GM19099 (cell line): ENCODE measurements around the gene HAPSTR1.

ENCODE experiments used
- POLR2A ChIP-seq: IDR thresholded peaks from 3 replicates; pipeline ENCODE4 v1.6.1; 2011; ENCODE audit warnings: low read depth; ENCODE audit not compliant: insufficient read length; ENCODE audit errors: extremely low read depth

HAPSTR1 gene

DNA sequence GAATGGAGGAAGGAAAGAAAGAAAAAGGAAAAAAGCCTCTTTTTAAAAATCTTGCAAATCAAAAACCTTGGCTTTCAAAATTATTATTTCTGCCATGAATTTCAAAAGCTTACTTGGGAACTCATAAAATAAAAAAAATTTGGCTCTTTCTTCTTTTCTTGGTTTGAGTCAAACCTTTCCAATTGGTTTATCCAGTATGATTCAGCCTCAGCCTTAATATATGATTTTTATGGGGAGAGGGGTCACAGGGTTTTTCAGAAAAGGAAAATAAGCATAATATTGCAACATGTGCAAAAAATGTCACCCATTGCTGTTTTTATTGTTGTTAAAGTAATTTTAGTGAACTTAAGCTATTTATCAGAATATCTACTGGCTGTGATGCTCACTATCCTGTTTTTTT is 31.2 kb upstream of the HAPSTR1 start:
- TF ChIP-seq POLR2A: no peak

DNA sequence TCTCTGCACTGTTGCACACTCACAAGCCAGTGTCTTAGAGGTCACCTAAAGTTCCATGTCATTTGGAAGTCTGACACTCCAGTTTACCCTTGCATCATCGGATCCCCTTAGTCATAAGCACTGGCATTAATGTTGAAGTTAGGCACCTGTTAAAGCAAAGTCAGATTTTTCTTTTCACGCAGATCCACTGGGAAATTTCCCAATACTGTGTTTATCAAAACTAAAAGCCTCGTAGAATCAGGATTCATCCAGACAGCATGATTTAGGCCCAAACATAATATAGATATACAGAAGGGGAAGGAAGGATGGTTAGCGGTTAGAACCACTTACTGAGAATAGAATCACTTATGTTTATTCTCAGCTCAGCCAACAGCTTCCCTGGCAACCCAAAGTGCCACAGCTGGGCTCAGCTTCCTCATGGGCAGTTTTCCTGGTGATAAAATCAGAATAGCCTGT is 30.1 kb upstream of the HAPSTR1 start:
- TF ChIP-seq POLR2A: no peak

DNA sequence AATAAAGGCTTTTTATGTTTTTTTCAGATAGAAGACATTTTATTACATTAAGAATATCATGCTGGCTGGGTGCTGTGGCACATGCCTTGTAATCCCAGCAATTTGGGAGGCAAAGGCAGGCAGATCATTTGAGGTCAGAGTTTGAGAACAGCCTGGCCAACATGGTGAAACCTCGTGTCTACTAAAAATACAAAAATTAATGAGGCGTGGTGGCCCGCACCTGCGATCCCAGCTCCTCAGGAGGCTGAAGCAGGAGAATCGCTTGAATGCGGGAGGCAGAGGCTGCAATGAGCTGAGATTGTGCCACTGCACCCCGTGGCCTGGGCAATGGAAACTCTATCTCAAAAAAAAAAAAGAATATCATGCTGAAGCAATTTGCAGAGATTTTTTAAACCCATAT is 29.1 kb upstream of the HAPSTR1 start:
- TF ChIP-seq POLR2A: no peak

DNA sequence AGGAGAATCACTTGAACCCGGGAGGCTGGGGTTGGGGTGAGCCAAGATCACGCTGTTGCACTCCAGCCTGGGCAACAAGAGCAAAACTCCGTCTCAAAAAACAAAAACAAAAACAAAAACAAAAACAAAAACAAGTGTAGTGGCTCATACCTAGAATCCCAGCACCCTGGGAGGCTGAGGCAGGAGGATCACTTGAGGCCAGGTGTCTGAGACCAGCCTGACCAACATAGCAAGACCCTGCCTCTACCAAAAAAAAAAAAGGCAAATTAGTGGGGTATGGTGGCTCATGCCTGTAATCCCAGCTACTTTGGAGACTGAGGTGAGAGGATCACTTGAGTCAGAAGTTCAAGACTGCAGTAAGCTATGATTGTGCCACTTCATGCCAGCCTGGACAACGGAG is 26.4 kb upstream of the HAPSTR1 start:
- TF ChIP-seq POLR2A: no peak

DNA sequence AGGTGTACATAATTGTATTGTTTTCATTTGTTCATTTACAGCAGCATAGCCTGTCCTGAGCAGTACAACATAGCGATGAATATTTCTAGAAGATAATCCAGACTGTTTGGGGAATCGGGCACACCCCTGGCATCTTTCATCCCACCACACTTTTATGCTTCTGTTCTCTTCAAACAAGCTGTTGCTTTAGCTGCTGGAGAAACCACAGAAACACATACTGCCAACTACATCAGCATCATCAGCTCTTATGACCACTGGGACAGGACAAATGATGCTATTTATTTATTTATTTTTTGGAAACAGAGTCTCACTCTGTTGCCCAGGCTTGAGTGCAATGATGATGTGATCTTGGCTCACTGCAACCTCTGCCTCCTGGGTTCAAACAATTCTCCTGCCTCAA is 22.6 kb upstream of the HAPSTR1 start:
- TF ChIP-seq POLR2A: no peak

DNA sequence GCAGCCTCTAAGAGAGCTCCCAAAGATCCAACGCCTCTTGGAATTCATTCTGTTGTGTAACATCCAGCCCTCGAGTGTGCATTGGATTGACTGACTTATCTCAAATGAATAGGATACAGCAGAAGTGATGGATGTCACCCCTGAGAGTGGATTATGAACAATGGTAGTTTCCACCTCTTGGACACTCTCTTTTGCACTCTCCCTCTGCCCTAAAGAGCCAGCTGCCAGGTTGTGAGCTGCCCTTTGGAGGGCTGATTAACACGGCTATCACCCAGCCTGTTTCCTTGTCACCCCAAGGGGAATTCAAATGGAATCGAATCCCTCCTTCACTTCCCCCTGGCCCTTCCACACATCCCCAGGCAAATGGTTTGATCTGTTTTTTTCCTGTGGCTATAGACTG is 21.2 kb upstream of the HAPSTR1 start:
- TF ChIP-seq POLR2A: no peak

DNA sequence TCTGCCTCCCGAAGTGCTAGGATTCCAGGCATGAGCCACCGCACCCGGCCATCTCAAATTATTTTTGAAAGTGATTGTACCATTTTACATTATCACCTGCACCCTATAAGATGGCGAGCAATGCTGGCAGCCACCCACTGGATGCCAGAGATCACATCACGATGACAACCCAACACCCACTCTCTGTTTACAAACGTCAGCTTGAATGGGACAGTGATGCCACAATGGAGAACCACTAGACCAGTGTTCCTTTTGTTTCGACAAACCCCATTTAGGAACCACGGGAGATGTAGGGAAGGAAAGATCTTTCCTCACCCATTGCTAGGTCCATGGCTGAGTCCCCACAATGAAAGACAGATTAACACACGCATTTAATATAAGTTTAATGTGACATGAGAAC is 20.1 kb upstream of the HAPSTR1 start:
- no peak for TF ChIP-seq POLR2A

DNA sequence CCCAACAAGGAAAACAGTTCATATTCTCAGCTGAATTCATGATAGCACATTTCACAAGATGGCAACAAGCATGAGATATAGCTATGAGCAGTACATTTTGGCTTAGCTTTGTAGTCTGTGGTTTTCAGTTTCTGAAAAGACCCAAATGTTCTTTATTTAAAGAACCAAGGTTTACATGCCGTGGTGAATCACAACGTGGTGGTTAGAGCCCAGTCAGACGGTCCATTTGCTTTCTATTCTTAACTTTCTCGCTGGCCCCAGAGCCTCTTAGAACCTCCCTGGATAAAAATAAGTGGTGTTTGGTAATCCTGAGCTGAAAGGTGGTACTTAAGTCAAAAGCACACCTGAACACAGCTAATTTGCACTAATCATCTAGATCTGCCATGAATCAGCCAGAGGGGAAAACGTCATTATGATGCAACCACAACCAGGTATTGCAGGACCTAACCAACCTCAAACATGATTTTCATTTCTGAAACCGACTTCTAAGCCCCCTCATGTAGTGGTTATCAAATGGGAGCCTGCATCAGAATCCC is 18.6 kb upstream of the HAPSTR1 start:
- no peak for TF ChIP-seq POLR2A

DNA sequence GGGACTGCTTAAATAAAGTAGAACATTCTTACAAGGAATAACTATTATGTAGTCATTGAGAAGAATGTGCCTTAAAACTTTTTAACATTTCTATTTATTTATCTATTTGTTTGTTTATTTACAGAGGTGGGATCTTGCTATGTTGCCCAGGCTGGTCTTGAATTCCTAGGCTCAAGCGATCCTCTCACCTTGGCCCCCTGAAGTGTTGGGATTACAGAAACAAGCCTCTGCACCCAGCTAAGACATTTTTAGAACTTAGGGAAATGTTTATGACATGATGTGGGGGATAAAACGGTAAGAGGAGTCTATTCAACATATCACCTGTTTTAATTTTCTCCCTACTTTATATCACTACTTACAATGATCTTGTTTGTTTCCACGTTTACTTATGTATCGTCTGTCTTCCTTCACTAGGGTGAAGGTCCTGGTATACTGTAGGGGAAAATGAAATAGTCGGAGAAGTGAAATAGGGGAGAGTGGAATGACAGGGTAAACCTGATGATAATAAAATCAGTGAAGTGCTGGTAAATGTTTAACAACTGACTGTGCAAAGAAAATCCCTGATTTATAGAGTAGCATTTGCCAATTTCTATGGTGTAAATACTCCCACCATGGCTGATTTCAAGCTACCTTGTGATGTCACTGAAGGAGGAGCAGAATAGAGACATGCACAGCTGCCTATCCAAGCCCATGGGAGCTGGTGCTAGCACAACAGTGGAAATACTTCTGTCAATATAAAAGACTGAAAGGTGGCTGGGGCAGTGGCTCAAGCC is 16.0 kb upstream of the HAPSTR1 start:
- no peak for TF ChIP-seq POLR2A

DNA sequence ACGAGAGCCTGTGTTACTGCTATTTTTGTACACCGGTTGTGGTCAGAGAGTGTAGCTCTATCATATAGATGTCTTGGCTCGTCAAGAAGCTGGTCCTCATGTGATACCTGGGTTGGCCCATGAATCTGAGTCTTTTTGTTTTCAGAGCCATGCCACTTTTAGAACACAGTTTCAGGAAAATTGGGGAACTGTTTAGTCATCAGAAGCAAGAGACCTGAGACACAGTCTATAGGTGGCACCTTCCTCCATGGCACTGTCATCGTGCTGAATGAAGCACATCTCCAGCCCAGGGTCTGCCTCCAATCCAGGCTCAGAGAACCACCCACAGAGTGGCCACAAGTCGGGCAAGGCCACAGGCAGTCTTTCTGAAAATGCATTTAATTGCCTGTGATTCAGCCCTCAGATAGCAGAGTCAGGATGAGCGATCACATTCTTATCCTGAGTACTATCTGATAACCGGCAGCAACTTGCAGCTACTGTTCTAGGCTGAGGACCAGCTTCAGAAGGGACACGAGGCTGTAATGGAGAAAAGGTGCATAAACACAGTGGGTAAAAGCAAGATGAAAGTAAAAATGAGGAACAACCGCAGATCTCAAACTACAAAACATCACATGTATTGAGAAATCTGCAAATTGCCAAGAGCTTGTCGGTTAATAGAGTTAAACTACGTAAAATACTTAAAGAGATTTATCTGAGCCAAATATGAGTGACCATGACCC is 14.2 kb upstream of the HAPSTR1 start:
- no peak for TF ChIP-seq POLR2A

DNA sequence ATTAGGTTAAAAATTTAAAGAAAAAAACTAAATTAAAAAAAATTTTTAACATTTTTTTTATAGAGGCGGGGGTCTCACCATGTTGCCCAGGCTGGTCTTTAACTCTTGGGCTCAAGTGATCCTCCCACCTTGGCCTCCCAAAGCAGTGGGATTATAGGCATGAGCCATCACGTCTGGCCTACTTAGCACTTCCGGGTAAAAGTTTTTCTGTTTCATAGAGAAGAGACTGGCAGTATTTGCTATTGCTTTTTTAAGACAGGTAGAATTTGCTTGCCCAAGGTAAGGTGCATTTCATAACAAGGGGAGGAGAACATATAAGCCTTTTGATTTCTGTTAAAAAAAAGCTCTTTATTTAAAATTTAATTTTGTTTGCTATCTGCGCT is 12.0 kb upstream of the HAPSTR1 start:
- TF ChIP-seq POLR2A: no peak

DNA sequence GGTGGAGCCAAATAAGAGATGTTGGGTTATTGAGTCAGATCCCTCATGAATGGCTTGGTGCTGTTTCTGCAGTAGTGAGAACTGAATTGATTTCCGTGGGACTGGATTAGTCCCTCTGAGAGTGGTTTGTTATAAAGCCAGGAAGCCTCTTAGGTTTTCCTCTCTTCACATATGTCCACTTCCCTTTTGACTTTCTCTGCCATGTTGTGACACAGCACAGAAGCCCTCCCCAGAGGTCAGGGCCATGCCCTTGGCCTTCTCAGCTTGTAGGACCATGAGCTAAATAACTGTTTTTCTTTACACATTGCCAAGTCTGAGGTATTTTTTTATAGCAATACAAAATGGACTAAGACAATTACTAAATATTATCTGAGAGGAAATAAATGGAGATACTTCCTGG is 10.3 kb upstream of the HAPSTR1 start:
- TF ChIP-seq POLR2A: no peak

DNA sequence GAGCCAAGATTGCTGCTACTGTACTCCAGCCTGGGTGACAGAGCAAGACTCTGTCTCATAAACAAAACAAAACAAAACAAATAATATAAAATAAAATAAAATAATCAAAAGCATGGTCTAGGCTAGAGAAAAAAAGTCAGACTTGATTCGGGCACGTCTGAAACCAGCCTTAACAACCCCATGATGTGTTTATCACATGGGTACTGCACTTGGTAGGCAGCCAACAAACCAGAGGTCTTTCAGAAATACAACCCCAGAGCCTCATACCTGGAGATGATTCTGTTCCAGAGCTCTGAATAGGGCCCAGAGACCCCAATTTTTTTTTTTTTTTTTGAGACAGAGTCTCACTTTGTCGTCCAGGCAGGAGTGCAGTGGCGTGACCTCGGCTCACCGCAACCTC is 9.6 kb upstream of the HAPSTR1 start:
- TF ChIP-seq POLR2A: no peak

DNA sequence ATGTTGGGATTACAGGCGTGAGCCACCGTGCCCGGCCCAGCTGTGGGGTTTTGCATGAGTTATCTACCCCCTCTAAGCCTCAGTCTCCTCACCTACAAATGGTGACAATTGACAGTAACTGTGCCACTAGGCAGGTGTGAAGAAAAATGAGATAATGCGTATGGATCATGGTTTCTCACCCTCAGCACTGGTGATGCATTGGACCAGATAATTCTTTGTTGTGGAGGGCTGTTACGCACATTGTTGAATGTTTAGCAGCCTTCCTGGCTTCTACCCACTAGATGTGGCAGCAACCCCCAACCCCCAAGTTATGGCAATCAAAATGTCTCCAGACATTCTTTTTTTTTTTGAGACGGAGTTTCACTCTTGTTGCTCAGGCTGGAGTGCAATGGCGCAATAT is 9.0 kb upstream of the HAPSTR1 start:
- no peak for TF ChIP-seq POLR2A

DNA sequence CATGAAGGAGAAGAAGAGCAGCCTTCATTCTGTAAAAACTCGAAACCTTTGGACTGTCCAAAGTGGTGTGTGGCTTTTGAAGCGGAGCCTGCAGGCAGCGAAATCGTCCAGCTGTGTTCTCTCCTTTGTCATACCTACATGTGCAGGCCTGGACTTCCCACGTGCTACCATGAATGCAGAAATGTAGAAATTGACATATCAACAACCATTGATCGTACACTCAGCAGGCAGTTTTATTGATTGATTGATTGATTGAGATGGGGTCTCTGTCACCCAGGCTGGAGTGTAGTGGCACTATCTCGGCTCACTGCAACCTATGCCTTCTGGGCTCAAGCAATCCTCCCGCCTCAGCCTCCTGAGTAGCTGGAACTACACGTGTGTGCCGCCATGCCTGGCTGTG is 2.6 kb upstream of the HAPSTR1 start:
- TF ChIP-seq POLR2A: no peak

DNA sequence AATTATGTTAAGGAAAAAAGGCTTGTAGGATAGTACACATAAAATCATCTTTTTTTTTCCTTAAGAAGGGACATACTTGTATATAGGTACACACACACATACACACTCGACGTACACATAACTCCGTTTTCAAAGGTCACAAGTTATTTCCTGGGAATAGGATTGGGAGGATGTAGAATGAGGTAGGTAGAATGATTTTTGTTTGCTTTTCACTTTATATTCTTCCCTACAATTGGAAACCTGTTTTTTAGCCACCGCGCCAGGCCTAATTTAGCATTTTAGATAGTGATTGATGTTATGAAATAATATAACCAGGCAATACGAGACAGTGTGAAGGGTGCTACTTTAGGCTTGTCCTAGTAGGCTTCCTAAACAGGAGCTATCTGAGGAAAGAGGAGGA is 1.8 kb upstream of the HAPSTR1 start:
- TF ChIP-seq POLR2A: no peak

DNA sequence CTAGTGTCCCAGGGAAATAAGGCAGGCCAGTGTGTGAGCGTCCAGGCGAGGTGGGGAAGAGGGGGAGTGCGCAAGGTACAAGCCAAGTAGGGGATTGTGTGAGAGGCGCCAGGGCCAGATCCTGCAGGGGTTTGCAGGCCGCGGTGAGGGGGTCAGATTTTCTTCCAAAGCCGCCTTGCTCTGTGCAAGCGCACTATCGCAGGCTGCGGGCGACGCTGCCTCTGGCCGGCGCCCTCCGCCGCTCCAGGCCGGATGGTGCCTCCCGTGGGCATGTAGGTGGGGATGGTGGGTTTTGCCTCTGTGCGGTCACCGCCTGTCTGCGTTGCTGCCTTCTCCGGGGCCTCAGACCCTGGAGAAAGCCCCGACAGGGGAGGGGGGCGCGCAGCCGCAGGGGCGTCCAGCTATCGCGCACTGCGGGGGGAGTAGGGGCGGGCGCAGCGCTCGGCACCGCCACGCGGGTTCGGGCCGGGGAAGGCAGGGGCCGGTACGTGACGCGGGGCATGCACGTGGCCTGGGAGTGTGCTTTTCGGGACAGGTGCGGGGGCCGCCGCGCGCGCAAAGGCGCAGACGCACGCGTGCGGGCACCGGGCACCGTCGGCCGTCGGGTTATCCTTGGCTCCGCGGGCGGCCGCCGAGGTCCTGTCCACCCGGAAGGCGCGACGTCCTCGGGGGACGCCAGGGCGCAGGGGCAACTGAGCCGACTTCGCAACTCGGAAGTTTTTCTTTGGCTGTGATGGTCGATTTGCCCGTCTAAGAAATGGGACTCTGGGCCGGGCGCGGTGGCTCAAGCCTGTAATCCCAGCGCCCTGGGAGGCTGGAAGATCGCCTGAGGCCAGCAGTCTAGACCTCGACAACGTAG is 1.1 kb upstream of the HAPSTR1 start:
- no peak for TF ChIP-seq POLR2A
